HG03575 (cell line): ENCODE data around the gene XRN1.
A peak's percentile ranks its signal among the peaks of the same experiment; 100 is the strongest.

ENCODE experiments used
- ATAC-seq: cut with Tn5 transposase; IDR thresholded peaks from one replicate; pipeline ENCODE4 v1.9.1; 2021; ENCODE audit not compliant: unreplicated experiment, insufficient number of reproducible peaks, low FRiP score; ENCODE audit errors: extremely low read depth

XRN1 gene, protein sequence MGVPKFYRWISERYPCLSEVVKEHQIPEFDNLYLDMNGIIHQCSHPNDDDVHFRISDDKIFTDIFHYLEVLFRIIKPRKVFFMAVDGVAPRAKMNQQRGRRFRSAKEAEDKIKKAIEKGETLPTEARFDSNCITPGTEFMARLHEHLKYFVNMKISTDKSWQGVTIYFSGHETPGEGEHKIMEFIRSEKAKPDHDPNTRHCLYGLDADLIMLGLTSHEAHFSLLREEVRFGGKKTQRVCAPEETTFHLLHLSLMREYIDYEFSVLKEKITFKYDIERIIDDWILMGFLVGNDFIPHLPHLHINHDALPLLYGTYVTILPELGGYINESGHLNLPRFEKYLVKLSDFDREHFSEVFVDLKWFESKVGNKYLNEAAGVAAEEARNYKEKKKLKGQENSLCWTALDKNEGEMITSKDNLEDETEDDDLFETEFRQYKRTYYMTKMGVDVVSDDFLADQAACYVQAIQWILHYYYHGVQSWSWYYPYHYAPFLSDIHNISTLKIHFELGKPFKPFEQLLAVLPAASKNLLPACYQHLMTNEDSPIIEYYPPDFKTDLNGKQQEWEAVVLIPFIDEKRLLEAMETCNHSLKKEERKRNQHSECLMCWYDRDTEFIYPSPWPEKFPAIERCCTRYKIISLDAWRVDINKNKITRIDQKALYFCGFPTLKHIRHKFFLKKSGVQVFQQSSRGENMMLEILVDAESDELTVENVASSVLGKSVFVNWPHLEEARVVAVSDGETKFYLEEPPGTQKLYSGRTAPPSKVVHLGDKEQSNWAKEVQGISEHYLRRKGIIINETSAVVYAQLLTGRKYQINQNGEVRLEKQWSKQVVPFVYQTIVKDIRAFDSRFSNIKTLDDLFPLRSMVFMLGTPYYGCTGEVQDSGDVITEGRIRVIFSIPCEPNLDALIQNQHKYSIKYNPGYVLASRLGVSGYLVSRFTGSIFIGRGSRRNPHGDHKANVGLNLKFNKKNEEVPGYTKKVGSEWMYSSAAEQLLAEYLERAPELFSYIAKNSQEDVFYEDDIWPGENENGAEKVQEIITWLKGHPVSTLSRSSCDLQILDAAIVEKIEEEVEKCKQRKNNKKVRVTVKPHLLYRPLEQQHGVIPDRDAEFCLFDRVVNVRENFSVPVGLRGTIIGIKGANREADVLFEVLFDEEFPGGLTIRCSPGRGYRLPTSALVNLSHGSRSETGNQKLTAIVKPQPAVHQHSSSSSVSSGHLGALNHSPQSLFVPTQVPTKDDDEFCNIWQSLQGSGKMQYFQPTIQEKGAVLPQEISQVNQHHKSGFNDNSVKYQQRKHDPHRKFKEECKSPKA (N-terminal part only)

DNA sequence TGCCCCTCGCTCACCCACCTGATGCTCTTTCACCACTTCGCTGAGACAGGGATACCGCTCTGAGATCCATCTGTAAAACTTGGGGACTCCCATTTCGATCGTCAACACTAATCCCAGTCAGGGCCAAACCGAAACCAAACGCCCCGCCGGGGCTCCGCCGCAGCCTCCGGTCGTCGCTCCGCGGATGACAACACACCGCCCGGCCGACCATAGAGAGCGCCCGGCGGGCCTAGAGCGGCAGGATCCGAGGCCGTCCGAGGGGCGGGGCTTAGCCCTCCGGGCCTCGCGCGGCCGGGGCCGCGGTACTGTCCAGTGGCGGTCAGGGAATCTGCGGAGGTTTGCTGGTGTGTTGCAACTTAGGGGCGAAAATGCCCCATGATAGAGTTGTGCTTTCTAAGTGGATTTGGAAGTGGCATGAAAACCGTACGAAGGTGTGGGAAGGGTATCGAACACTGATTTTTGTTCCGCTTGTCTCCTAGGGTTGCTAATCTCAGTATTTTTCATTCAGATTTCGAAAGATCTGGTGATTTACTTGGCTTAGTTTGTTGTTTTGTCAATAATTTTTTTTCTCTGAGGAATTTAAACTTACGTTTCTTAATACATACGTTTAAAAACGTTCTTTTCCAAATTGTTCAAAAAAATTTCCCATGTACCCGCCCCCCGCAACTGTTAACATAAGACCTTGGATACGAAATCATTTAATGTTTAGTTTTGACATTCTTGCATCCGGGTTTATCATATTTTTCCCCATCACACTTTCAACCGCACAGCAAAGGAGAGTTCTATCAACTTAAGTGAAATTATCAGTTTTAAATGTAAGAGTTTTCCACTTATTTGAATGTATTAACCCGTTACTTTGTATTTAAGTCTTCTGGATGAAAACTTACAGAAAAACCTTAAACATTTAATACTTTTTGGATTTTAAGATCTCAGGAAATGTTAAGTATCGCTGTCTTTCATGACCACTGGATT lies at the start of gene XRN1:
TSS of gene XRN1 (minus strand) at position 186 of the 972 bp plus-strand sequence. CDS start at position 93, 93 bp downstream.
- no peak for ATAC-seq

DNA sequence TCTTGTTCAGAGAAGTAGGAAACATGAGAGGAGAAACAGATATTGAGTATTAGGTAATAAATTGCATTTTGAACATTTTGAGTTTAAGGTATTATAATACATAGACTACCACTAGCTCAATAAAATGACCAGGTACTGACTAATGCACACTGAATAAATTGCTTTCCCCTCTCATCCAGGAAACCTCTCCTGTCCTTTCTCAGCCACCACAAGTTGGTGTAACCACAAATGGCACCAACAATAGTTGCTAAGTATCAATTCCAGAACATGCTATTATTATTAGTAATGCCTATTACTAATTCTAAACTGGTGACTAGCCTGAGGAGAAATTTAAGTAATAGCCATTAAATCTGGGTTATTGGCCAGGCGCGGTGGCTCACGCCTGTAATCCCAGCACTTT lies 47.3 kb upstream of the XRN1 start:
- no peak for ATAC-seq

DNA sequence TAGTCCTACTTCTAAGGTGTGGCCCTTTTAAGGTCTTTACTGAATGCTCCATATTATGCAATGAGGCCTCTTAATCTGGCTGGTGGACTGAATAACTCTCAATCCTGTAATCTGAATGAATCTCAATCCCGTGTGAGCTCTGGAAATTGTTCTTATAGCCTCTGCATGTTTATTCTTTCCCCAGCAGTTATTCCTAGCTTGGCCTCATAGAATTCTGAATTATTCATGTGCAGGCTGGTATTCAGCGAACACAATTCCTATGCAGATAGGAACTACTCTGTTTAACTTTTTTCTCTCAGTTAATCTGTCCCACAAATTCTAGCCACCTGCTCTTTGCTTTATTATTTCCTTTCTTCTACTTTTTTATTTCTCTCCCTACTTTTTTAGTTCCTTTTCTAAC lies 44.3 kb upstream of the XRN1 start:
- ATAC-seq = no peak

DNA sequence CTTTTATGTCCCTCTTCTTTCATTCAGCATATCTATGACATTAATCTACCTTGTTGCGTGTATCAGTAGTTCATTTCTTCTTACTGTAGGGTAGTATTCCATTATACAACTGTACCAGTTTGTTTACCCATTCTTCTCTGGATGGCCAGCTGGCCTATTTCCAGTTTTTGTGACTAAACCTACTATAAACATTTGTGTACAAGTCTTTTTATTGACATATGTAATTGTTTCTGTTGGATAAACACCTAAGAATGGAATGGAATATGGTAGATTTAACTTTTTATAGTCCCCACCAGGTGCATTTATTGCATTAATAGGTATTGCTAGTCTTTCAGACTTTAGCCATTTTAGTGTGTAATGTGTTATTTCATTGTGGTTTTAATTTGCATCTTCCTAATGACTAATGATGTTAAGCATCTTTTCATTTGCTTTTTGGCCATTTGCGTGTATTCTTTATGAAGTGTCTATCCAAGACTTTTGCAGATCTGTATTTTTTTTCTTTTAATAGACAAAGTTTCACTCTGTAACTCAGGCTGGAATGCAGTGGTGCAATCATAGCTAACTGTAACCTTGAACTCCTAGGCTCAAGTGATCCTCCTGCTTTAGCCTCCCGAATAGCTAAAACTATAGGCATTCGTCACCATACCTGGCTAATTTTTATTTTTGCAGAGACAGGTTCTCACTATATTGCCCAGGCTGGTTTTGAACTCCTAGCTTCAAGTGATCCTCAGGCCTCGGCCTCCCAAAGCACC lies 41.9 kb upstream of the XRN1 start:
- no peak for ATAC-seq

GRCh38 chr3:142484912-142485435 lies 37.1 kb upstream of the XRN1 start:
- no peak for ATAC-seq

GRCh38 chr3:142481196-142481595 lies 33.4 kb upstream of the XRN1 start:
- no peak for ATAC-seq

DNA sequence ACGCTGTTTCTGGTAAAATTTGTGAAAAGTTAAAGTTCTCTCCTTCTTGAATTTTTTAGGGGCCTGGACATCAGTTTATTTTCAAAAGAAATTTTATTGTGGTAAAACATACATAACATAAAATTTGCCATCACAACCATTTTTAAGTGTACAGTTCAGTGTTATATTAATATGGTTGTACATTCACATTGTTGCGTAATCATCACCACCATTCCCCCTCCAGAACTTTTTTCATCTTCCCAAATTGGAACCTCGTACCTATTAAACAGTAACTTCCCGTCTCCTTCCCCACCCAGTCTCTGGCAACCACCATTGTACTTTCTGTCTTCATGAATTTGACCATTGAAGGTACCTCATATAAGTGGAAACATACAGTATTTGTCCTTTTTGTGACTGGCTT lies 23.0 kb upstream of the XRN1 start:
- no peak for ATAC-seq

DNA sequence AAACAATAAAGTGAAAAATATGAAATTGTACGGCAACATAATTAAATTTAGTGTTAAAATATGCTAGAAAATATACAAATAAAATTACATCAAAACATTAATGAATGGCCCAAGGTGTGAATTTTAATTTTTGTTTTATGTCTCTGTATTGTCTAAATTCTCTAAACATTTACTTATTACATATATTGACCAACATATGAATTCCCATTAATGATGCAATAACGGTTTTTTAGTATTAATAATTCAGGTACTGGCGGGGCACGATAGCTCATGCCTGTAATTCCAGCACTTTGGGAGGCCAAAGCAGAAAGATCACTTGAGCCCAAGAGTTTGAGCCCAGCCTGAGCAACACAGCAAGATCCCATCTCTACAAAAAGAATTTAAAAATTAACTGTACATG lies 20.6 kb upstream of the XRN1 start:
- ATAC-seq = no peak

DNA sequence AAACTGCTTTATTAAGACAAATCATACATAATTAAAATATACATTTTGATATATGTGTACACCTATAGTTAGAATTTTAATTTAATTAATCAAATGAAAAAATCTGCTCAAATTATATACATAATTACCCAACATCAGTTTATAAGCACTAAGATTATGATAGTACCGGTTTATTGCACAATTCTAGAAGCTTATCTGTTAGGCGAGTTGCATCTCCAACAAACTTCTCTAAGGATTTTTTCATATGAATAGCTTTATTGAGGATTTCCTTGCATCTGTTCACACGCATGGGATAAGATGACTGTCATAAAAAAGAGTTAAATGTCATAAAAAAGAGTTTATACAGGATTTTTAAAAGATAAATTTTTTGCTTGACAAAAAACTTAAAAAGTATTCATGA lies 19.9 kb upstream of the XRN1 start:
- no peak for ATAC-seq

DNA sequence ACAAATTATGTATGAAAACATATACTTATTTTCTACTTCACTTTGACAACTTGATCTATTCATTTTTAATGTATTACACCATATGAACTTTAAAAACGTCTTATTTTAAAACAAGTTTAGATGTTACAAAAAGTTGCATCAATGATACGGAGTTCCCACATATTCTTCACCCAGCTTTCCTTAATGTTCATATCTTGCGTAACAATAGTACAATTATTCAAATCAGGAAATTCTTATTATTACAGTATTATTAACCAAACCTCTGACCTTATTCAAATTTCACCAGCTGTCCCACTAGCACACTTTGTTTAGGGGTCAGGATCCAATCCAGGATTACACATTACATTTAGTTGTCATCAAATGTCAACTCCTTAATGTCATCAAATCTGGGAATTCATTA lies 12.9 kb upstream of the XRN1 start:
- ATAC-seq = no peak

DNA sequence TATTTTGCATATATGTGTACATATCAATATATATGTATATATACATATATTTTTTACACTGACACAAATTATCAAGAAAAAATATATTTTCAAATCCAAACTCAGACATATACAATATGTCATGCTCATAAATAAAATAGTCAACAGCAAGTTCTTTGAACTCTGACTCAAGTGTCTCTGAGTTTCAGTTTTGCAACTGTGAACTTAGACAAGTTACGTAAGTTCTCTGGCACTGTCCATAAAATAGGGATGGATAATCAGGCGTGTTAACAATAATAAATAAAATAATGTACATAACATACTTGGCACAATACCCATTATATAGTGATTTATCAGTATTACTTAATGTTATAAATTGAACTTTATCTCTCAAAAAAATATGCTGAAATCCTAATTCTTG lies 12.1 kb upstream of the XRN1 start:
- no peak for ATAC-seq

- ATAC-seq = no peak
Measured at GRCh38 chr3:142459096-142459495, 11.3 kb upstream of the XRN1 start.

DNA sequence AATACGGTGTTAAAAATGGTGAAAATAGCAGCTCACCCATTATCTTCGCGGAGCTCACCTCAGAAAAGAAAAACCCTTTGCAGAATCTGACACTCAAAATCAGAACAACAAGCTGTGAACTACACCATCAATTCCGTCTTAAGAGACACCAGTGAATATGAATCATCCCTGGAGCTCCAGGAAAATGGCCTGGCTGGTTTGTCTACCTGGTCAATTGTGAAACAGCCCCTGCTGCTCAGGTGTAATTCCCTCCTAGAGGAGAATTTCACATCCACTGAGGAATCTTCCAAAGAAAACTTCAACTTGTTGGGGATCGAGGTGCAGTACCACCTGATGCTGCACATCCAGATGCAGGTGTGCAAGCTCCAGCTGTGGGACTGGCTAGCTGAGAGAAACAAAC lies 3.0 kb upstream of the XRN1 start:
- no peak for ATAC-seq

DNA sequence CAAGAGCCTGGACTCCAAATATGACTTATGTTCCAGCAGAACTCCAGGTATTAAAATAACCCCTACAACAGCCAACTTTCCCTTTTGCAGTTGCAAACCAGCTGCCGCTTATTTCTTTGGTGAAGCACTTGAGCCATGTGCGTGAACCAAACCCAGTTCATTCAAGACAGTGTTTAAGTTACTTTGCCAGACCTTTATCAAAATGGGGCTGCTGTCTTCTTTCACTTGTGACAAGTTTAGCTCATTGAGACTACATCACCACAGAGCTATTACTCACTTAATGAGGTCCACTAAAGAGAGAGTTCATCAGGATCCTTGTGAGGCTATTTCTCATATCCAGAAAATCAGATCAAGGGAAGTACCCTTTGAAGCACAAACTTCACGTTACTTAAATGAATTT lies 2.4 kb upstream of the XRN1 start:
- ATAC-seq = no peak

- no peak for ATAC-seq
Measured at GRCh38 chr3:142447301-142447851, 461 bp downstream of the XRN1 start.

- ATAC-seq = peak; percentile 42
Measured at GRCh38 chr3:142445816-142446254, 2.0 kb downstream of the XRN1 start.

DNA sequence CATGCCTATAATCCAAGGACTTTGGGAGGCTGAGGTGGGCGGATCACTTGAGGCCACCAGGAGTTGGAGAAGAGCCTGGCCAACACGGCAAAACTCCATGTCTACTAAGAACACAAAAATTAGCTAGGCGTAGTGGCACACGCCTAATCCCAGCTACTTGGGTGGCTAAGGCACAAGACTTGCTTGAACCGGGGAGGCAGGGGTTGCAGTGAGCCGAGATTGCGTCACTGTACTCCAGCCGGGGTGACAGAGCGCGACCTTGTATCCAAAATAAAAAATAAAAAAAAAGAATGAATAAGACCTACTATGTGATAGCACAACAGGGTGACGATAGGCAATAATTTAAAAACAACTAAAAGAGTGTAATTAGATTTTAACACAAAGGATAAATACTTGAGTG lies 3.5 kb downstream of the XRN1 start:
- ATAC-seq = no peak
